ENCODE measurements around the gene WNT5B.

The WNT5B gene

DNA sequence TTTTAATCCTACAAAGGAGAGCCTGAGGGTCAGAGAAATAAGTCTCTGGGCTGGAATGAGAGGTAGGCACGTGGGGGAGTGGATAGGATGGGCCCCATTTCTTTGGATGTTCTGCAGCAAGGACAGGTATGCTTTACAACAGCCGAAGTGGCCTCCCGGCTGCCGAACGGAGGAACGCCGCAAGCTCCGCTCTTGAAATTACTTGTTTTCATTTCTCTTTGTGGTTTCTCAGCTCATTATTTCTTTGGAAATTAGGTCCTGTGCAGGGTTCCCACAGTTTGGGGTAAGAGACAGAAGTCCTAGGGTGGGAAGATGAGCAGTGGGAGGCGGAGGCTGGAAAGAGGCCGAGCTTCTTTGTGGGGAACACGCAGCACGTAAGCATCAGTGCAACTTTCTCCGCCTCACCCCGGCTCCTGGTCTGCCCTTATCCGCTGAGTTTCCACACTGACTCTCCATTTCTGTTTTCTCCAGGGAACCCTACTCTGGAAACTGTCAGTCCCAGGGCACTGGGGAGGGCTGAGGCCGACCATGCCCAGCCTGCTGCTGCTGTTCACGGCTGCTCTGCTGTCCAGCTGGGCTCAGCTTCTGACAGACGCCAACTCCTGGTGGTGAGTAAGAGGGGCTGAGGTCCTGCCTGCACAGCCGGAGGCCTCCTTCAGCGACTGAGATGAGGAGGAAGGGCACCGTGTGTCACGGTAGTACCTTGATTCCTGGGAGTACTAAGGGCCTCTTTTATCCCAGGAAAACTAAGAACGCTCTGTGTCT, 2.0 kb downstream of the WNT5B start:
- no peak for DNase-seq

DNA sequence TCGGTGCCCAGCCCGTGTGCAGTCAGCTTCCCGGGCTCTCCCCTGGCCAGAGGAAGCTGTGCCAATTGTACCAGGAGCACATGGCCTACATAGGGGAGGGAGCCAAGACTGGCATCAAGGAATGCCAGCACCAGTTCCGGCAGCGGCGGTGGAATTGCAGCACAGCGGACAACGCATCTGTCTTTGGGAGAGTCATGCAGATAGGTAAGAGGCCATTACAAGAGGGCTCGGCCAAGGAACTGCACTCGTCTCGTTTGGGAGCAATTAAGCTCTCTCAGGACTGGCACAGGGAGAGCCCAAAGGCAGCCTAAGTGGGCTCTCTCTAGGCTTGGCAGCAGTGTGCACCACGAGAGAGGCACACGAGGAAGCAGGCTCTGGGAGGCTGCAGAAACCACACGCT, 3.7 kb downstream of the WNT5B start:
- no peak for DNase-seq

DNA sequence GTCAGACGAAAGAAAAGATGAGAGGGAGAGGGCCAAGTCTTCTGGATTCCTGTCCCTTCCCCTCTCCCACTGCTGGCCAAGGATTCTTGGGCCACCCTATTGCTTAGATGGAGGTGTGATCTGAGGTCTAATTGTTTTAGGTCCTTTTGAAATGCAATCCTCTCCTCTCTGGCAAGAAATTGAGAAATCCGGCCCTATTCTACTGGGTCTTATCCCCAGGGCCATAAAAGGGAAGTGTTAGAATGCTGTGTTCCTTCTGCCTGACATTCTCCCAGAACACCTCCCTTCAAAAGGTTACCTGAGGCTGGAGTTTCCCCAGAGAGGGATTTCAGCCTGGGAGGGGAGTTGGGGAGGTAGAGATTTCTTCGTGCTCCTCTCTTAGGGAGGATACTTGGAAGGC, 4.4 kb downstream of the WNT5B start:
- DNase-seq: no peak

DNA sequence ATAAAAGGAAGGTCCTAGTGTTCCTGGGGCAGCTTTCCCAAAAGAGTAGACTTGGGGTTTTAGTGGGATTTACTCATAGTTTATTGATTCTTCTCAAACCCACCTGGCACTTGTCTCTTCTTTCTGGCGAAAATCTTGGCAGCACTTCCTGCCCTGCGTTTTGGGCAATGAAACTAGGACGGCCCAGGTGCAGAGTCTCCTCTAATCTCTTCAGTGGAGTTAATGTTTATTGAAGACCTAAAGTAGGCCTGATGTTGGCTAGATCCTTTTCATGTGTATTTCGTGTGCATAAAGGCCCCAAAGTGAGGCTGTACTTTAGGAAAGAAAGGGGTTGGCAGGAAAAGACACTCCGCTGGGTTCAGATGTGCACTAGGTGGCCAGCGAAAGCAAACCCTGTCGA, 5.1 kb downstream of the WNT5B start:
- no peak for DNase-seq

DNA sequence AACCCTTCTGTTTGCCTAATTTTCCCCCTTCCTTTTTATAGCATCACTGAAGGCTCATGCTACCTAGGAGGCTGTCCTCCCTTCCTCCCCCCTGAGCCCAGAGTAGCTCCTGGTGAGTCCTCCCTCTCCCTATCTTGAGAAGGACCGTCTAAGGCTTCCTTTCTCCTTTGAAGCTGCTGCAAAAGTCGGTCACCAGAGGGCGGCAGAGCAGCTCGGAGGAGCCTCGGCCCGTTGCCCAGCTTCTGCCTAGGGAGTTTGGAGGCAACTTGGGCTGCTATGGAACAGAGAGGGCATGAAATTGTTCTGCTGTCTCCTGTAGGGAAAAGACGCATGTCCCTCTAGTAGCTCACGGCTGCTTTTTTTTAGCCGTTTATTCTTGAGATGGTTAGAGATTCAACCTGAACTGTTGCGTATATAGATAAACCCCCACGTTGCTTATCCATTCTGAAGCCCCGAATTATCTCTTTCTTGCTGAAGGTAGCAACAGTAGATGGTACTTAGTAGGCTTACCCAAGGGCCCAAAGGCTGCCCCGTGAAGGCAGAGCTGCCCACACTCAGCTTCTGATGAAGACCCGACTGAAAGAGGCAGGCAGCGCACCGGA, 5.7 kb downstream of the WNT5B start:
- peak; percentile 65 for DNase-seq

DNA sequence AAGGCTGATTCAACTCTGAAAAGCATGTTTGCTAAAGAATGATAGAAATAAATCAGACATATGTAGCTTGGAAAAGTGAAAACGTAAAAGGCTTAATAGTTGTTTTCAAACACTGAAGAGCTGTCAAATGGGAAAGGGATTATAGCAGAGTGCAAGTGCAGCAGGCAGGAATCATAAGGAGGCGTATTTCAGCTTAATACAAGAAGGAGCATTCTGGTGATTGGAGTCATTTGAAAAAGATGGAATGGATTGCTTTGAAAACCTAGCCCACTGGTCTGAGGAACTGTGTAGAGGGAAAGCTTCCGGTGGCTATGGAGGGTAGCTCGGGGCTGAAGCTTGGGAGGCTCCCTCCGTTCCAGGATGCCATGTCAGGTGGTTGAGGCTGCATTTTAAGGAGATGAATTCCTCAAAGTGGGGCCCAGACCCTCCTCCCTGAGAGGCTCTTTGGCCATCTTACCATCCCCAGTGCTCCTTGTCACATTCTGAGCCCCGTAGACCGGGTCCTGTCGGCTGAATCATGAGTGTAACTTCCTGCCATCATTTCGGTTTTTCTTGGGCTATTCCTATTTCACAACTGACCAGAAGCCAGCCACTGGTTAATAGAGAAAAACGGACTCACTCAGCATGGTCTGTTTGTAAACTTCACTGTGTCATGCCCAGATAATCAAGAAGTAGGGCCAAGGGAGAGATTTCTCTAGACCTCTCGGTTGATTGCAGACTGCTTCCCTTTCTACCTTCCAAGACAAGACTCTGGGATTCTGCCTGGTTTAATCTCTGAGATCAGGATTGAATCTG, 6.5 kb downstream of the WNT5B start:
- no peak for DNase-seq

DNA sequence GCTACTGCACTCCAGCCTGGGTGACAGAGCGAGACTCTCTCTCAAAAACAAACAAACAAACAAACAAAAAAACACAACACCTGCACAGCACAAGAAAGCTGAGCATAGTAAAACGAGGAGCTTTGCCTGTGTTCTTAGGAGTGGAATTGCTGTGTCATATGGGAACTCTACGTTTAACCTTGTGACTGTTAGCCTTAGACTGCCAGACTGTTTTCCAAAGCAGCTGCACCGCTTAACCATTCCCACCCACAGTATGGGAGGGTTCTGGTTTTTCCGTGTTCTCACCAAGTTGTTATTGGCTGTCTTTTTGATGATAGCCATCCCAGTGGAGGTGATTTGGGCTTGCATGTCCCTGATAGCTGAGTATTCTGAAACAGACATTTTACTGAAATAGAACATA, 9.2 kb downstream of the WNT5B start:
- DNase-seq: no peak

DNA sequence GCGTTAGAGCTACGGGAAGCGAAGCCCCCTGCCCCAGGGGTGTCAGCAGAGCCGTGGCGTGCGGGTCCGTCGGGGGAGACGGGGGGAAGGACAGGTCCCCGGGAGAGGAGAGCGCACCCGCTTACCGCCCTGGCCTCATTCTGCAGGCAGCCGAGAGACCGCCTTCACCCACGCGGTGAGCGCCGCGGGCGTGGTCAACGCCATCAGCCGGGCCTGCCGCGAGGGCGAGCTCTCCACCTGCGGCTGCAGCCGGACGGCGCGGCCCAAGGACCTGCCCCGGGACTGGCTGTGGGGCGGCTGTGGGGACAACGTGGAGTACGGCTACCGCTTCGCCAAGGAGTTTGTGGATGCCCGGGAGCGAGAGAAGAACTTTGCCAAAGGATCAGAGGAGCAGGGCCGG, 10.5 kb downstream of the WNT5B start:
- no peak for DNase-seq

DNA sequence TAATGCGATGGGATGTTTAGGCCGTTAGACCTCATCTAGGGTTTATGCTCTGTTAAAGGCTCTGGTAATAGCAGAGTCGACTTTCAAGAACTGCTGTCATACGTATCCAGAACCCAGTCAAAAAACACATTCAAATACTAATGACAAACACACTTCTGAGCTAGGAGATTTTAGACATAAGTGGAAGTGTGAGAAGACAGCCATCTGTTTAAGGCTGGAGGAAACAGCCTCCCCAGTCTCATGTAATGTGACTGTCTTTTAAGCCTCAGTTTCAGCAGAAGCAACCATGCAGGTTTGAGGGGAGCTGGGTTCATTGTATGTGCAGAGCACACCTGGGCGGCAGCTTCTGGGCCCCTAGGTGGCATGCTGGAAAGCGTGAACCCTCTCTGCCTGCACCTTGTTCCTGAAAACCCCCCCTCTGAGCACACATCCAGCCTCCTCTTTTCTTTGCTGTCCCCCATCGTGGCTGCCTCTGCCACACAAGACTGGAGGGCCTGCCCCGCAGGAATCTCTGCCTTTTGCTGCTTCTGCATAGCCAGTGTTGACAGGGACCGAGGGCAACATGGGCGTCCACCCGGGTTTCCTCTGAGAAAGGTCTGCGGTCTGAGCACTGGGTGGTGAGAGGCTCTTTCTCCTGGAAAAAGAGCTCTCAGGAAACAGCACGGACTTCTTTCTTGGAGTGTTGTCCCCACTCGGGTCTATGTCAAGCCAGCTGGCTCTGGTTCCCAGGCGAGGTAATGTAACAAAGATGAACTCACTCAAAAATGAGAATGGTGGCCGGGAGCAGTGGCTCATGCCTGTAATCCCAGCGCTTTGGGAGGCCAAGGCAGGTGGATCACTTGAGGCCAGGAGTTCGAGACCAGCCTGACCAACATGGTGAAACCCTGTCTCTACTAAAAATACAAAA, 11.6 kb downstream of the WNT5B start:
- DNase-seq: no peak

DNA sequence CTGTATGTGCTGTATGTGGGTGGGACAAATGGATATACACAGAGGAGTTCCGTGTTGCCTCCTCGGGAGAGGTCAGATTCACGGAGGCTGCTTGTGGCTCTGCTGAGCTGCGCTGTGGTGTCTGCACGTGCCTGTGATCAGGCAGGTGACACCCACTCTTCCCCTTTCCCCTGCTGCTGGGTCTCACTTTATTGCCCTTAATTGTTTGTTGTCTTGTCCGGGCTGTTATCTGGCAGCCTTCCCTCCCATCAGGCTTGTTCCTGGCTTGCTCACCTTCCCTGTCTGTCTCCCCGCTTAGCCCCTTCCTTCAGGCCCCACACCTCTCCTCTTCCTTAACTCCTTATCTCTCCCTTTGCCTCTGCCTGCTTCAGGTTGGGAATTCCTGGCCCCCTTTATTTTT, 13.5 kb downstream of the WNT5B start:
- DNase-seq: no peak

DNA sequence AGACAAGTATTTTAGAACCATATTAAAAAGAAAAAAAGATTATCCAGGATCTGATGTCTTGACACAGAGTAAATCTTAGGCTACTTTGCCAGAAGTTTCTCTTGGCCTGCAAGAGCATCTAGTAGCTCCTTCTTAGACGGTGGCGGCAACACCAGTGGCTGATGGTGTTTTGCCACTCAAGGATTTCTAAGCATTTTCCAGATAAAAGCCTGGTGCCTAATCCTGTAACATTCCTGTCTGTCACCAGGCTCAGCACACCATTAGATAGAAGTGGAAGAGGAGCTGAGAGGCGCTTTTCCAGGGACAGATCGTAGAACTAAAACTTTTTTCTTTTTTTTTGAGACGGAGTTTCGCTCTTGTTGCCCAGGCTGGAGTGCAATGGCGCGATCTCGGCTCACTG, 14.0 kb downstream of the WNT5B start:
- no peak for DNase-seq

DNA sequence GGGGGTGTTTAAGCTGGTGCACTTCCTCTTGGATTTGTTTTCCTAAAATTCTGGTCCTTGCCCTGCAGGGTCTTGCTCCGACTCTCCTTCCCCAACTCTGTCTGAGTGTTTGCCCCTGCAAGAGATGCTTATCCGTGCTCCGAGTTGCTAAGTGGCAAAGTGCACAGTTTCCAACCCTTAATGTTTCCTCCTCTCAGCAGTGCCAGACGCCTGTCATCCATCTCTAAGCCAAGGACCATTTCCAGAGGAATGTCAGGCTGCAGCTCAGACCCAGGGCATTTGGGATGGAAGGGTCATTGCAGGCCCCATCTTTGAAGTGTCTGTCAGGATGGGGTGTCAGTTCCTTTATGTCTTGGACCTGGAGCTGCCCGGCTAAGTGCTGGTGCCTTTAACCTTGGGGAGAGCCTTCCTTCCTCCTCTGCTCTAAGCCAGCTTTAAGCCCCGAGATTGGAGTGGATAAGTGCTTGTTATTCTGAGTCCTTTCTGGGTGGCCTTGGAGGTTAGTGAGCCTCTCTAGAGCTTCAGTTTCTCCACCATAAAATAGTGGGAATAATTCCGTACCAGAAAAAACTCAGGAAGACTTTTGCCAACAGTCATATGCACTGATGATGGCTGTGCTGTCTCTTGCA, 15.0 kb downstream of the WNT5B start:
- no peak for DNase-seq

DNA sequence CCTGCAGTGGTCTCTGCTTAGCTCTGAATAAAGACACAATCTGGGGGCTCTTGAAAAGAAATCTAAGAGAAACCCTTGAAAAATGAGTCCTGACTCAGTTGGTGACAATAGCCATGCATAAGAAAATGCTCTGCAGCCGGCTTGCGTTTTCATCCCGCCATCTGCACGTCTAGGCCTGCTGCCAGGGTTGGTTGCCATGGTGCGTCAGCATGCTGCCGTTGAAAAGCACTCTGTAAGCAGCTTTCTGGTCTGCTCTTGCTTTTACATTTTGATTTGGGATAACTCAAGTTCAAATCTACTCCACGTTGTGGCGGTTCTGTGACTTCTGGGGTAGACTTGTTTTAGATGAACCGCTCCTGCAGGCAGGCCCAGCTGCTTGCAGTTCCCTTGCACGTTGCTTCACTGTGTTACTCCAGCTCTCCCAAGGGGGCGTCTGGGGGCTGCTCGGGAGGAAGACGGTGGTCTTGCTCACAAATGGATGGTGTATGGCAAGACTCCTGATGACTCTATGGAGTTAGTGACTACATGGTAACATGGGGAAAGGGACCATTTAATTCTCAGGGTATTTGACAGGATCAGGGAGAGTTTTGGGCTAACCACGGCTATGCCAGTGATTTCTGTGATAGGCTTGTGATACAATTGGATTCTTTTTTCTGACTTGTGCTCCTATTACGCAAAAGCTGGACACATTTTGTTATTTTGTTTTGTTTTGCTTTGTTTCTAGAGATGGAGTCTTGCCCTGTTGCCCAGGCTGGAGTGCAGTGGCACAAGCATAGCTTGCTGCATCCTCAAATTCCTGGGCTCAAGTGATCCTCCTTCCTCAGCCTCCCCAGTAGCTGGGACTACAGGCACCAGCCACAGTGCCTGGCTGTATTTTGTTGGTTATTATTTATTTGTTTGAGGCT, 15.8 kb downstream of the WNT5B start:
- DNase-seq: no peak

DNA sequence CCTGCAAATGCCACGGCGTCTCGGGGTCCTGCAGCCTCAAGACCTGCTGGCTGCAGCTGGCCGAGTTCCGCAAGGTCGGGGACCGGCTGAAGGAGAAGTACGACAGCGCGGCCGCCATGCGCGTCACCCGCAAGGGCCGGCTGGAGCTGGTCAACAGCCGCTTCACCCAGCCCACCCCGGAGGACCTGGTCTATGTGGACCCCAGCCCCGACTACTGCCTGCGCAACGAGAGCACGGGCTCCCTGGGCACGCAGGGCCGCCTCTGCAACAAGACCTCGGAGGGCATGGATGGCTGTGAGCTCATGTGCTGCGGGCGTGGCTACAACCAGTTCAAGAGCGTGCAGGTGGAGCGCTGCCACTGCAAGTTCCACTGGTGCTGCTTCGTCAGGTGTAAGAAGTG, 16.8 kb downstream of the WNT5B start:
- no peak for DNase-seq

DNA sequence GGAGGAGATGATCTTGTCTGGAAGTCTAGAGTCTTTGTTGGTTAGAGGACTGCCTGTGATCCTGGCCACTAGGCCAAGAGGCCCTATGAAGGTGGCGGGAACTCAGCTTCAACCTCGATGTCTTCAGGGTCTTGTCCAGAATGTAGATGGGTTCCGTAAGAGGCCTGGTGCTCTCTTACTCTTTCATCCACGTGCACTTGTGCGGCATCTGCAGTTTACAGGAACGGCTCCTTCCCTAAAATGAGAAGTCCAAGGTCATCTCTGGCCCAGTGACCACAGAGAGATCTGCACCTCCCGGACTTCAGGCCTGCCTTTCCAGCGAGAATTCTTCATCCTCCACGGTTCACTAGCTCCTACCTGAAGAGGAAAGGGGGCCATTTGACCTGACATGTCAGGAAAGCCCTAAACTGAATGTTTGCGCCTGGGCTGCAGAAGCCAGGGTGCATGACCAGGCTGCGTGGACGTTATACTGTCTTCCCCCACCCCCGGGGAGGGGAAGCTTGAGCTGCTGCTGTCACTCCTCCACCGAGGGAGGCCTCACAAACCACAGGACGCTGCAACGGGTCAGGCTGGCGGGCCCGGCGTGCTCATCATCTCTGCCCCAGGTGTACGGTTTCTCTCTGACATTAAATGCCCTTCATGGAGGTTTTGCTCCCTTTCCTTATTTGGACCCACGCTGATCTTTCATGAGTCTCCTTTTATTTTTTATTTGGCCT, 17.7 kb downstream of the WNT5B start:
- DNase-seq: no peak

DNA sequence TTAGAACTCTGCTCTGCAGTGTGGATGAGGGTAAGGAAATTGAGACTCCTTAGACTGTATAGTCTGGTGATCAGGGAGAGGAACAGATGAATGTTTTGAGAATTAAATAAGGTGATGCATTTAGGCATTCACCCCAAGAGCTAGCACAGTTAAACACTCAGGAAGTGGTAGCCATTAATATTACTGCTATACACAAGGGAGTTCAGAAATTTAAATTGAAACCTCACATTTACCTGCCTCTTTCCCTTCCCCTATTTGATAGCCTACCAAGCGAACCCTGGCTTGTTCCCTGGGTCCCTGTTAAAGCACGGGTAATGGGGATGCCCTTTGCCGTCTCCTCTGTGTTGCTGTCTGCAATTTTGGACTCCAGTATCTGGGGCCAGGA, 18.2 kb downstream of the WNT5B start:
- DNase-seq: no peak

DNA sequence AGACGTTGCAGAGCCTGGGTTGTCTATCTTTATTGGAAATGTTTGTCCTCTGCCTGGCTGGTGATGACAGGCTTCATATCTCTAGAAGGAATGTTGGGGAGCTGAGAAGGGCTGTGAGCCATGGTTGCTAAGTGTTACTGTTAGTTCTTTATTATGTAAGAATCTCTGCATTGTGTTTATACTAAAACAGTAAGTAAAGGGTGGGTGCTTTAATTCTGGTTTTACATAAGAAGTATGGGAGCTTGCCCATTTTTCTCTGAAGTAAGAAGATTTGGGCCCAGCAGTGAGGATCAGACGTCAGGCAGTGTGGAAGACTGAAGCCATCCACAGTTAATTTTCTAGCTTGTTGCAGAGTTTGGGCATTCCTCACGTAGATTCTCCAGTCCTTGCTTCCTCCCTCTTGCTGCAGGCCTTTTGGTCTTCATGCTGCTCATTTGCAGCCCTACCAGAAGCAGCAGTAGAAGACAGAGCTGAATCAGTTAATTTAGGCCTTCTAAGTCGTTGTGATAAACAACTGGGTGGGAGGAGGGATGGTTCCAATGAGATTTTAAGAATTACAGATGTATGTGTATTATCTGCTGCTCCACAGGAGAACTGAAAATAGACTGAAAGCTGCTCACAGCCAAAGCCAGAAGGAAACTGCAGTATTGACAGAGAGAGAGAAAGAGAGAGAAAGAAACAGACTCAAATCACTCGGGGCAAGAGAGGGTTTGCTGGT, 21.4 kb downstream of the WNT5B start:
- no peak for DNase-seq

DNA sequence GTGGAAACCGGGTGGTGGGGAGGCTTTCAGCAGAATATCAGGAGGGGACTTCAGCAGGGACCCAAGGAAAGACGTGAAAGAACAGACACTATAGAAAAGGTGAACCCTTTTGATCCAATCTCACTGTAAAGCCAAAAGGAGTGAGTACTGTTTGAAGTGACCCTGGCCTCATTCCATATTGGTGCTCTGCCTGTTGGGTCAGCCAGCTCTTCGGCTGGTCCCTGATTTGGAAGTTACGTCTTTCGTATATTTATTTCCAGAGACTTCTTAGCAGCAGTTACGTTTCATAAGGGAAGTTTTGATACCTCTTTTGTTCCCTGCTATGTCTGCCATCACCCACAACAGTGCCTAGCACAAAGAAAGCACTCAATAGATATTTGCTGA, 21.9 kb downstream of the WNT5B start:
- no peak for DNase-seq

DNA sequence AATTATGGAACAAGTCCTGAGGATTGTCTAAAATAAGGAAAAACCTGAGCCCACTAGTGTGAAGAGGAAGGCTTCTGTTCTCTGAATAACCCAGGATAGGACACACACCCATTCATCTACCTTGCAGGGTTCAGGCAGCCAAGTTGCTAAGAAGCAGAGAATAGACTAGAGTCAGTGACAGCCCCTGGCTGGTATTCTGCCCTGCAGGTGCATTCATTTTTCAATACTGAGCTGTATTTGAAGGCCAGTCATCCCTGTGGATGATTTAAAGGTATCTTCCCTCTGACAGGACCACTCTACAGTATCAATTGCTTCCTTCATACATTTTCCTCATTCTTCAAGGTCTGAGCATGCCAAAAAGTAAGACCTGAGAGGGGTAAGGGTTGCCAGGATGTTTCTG, 22.9 kb downstream of the WNT5B start:
- DNase-seq: no peak

DNA sequence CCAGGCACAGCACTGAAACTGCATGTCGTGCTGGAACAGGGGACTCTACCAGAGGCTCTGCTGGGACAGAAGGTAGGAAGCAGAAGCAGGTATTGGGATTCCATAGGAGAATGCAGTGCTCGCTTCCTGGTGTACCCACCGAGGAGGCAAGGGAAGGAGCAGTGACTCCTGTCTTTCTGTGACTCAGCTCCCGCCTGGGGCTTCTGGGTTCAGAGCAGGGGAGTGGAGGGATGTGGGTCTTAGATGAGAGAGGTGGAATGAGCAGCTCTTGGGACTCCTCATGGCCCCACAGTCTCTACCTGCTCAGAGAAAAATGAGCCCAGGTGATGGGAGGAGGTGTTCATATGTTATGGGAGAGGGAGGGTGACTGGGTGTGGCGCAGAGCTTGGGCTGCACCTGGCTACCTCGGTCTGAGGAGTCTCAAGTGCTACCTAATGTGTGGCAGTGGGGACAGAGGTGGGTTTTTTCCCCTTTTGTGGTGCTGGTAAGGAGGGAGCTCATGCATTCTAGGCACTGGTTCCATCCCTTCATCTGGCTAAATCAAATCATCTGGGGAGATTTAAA, 26.3 kb downstream of the WNT5B start:
- no peak for DNase-seq

All from CD4-positive, alpha-beta T cell treated with Interleukin-6 for 4 hours (primary cell).